HG03521 (cell line): ENCODE results near the gene FBLN2.

Source experiments
- ATAC-seq: cut with Tn5 transposase; IDR thresholded peaks from one replicate; pipeline ENCODE4 v1.9.1; 2021; ENCODE audit warnings: mild to moderate bottlenecking, moderate library complexity; ENCODE audit not compliant: unreplicated experiment

FBLN2 gene

DNA sequence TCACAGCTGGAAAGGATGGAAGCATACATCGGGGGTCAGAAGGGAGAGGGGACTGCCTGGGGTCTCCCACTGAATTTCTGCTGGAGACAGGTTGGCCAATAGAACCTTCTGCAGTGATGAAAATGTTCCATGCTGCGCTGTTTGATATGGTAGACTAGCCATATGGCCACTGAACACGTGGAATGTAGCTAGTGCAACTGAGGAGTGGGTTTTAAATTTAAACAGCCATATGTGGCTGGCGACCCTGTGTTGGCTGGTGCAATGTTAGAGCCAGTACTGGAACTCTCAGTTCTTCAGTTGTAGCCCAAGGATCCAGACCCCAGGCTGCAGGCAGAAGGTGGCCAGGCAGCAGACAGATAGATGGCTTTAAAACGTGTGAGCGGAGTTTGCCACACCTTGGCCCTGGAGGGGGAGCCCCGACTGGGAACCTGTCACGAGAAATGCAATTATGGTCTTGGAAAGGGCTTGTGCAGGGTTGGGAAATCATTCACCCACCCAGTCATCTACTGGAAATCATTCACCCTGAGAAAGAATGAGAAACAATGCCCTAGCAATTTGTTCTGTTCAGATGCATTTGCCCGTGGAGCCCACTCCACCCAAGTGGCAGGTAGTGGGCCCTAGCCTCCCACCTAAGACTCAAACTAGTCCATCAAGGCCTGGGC lies 127.6 kb downstream of the FBLN2 start:
- ATAC-seq, result no peak

DNA sequence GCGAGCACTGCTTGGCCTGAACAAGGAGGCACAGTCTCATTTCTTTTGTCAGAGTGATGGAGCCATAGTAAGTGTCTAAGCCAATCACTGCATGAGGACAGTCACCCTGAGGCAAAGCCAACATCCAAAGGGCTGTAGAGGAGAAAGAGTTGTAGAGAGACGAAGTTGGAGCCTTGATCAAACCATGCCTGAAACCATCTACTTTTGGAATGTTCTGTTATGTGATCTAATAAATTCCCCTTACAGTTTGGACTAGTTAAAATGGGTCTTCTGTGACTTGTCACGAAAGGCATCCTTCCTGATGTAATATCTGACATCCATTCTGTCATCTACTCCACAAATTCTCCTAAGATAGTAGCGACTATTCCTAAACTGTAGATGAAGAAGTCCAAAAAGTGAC lies 128.3 kb downstream of the FBLN2 start:
- ATAC-seq, result no peak

DNA sequence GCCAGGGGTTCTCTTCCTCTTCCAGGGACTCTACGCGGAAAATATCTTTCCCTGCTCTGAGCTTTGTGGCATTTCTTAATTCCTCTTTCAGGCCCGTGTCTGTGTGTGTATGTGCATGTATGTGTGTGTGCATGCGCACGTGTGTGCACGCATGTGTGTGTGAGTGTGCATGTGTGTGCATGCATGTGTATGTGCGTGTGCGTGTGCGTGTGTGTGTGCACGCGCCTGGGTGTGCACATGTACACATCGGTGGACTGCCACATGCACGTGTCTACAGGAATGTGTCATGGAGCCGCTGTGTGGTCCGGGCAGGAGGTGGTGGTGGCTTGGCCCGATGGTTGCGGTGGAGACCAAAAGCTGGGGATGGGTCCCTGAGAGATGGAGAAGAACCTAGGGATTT lies 133.0 kb downstream of the FBLN2 start:
- no peak for ATAC-seq

DNA sequence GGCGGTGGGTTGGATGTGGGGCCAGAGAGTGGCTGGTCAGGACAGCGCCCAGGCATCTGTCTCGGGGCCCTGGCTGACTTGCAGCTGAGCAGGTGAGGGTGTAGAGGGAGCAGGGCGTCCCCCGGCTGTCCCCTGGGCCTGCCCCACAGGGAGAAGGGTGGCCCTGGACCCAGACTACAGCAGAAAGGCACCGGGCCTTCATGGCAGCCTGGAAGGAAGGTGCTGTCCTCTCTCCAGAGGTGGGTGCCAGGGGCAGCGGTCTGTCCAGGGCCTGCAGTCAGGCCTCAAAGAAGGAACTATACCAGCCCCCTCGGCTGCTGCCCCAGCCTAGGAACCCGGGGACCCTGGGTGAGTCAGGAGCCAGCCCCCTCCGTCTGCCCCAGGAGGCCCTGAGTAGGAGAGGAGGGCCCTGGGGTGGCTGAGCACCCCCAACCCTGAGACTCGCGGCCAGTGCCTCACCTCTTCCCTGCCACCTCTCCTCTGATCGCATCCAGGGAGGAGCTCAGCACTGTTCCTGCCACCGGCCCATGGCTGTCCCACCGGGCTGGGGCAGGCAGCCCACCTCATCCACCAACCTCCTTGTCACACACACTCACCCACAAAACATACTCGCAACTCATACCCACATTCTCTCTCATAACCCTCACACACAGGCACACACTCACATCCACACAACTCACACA lies 133.5 kb downstream of the FBLN2 start:
- no peak for ATAC-seq

DNA sequence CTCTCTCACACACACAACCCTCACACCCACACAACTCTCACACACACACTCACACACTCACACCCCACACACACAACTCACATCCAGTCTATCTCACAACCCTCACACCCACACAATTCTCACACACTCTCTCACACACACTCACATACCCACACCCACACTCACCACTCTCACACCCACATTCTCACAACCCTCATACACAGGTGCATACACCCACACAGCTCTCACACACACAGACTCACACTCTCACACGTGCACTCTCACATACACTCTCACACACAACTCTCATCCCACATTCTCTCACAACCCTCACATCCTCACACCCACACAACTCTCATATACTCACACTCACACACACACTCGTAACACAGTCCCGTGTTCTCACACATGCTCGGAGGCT lies 134.4 kb downstream of the FBLN2 start:
- no peak for ATAC-seq

DNA sequence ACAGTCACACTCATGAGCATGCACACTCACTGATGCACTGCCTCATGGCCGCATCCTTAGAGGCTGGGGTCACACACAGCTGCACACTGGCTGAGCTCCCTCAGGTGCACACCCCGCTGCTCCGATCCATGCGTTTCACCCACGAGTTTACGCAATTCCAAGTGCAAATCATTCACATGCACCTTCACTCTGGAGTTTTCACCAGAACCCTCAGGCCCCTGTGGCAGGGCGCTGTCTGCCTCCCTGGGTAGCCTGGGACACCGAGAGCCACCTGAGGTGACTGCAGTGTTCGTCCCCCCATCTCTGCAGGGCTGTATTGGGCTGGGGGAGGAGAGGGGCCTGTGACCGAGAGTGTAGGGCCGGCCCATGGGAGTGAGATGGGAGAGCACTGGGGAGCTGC lies 134.8 kb downstream of the FBLN2 start:
- no peak for ATAC-seq

DNA sequence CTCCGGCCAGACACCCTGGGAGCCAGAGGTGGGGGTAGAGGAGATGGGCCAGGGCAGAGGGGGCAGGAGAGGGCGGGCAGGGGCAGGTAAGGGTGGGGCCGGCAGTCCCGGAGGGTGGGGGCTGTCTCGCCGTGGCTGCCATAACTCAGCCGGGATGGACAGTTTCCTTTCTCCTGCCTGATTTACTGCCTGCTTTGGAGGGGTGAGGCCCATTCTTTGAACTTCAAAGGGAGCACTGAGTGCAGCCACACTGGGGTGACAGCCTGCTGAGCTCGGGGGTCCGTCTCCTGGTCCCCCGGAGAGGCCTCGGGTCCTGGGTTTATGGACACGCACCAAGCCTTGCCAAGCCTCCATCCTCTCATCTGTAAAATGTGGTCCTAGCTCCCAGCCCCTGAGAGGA lies 135.4 kb downstream of the FBLN2 start:
- ATAC-seq, result no peak

DNA sequence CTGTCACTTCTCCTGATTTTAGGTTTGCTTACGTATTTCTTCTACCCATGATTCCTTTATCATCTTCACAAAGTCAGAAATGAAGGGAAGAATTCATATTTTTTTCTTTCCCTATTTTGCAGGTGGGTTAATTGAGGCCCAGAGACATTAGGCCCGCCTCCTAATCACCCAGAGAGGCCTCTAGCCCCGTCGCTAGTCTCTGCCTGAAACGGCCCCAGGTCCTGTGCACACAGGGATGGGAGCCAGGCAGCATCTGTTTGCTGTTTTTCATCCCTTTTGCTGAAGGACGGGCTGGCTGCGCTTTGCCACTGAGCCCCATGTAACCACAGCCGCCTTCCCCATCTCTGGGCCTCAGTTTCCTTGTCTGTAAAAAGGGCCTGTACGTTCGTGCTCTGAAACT lies 135.9 kb downstream of the FBLN2 start:
- ATAC-seq, result no peak

DNA sequence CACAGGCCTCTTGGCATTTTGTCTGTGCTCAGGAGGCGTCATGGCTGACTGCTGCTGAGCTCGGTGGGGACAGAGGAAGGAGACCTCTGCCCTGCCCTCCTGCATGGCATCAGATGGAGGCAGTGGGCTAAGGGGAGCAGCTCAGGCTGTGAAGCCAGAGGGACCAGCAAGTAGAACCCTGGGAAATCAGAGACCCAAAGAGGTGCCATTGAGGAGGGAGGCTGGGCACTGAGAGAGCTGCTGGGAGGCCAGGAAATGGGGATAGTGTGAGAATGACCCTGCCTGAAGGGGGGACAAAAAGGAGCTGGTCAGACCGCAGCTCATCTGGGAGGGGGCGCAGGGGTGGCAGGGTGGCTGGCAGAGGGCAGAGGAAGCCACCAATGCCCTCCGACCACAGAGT lies 136.8 kb downstream of the FBLN2 start:
- no peak for ATAC-seq

DNA sequence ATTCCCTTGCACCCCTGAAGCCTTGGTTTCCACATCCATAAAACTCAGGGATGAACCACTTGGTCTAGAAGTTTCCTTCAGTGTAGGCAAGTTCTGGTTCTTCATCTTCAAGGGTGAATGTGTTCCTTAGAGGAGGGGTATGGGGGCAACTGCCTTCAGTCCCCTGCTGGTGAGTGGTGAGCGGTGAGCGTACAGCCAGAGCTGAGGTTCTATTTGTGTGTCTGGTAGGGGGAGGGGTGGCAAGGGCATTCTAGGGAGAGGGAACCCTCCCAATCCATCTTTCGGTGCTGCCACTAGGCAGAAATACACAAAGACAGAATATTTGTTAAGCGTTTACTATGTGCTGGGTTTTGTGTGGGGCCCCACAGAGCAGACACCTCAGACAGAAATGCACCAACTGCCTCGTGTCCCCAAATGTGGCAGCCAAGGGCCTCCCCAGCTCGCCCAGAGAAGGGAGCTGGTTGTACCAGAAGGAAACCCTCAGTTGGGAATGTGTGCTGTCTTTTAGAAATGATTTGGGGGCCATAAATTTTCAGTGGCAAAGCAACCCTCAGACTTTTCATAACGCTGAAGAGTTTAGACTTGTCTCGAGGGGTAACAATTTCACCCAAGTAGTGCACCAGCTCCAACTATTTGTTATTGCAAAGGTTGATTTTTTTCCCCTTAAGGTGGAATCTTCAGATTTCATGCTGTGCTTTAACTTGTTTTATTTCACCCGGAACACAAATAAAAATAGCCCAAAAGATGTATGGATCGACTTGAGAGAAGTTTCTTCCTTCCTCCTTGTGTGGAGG lies 137.6 kb downstream of the FBLN2 start:
- no peak for ATAC-seq

DNA sequence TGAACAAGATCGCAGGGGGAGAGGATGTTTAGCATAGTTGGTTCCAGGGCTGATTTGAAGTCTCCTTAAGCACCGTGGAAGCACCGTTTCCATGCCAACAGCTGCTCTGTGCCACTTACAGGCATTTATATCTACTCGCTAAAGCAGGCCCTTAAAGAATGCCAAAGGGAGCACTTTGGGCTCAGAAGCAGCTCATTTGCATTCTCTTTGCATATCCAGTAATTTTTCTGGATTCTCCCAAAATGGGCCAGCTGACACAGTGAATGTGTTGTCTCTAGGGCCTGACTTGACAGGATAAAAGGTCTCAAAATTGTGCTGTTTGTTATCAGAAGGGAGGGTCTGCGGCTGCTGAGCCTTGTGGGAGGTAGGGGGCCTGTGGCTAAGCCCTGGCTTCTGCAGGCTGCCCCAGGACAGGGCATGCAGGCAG lies 138.6 kb downstream of the FBLN2 start:
- no peak for ATAC-seq
